Measurements from ENCODE around the gene OBP2A.

DNA sequence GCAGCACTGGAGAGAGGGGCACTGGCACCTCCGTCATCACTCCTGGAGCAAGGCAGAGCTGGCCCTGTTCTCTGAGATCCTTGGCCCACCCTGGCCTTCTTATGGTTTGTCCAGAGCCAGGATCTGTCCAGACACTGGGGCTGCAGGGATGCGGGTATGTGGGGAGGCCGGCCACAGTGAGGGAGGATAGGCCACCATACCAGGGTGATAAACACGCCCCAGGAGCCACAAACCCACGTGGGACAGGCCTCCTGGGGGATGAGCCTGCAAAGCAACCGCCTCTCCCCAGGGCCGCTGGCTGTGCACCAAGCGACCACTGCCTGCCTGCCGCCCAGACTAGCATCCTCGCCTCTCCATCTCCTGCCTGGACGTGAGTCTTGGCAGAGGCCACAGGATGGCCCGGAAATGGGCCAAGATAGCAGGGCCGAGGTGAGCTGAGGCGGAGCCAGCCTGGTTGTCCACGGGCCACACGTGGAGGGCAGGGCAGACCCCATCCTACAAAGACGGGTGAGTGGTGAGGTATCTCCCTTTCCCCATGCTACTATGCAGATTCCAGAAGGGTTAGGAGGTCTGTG lies 4.5 kb downstream of the OBP2A start:
- TF ChIP-seq, protein P1, sequence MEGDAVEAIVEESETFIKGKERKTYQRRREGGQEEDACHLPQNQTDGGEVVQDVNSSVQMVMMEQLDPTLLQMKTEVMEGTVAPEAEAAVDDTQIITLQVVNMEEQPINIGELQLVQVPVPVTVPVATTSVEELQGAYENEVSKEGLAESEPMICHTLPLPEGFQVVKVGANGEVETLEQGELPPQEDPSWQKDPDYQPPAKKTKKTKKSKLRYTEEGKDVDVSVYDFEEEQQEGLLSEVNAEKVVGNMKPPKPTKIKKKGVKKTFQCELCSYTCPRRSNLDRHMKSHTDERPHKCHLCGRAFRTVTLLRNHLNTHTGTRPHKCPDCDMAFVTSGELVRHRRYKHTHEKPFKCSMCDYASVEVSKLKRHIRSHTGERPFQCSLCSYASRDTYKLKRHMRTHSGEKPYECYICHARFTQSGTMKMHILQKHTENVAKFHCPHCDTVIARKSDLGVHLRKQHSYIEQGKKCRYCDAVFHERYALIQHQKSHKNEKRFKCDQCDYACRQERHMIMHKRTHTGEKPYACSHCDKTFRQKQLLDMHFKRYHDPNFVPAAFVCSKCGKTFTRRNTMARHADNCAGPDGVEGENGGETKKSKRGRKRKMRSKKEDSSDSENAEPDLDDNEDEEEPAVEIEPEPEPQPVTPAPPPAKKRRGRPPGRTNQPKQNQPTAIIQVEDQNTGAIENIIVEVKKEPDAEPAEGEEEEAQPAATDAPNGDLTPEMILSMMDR (conservative IDR thresholded peaks at IDR 0.05; ENCODE audit: low read length), result no peak
- TF ChIP-seq EZH2phosphoT487 (IDR thresholded peaks at IDR 0.05; ENCODE audit: borderline replicate concordance, low read depth, low read length), result no peak
